GM21526 (cell line): ENCODE results near the gene KCNH5.
"Not testable (repeated sequence)": the region's sequence is repeated elsewhere in the genome, so short reads cannot be mapped to it uniquely, and the experiment has no call there.

Experiments
- ATAC-seq: cut with Tn5 transposase; IDR thresholded peaks from one replicate; pipeline ENCODE4 v1.9.1; 2021; ENCODE audit warnings: moderate library complexity; ENCODE audit not compliant: unreplicated experiment, low FRiP score

The KCNH5 gene

DNA sequence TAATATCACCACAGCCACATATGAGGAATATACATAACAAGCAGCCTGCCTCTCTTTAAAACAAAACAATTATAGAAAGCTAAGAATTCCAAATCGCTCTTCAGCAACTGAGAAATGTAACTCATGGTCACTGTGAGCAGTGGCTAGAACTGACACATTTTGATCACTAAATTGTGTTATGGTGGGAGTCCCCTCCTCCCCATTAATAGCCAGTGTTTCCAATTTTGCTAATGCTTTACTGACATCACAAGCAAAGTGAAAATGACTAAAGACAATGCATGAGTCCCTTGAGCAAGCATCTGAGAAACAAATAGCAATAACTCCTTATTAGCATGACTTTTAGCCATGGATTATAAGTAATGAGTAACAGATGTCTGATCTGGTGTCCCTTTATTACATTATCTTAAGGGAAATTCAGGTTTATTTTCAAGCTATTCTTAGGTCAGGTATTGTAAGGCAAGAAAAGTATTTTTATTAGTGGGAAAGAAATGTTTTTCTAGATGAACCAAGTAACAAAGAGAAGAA lies 148.3 kb downstream of the KCNH5 start:
- ATAC-seq = no peak

DNA sequence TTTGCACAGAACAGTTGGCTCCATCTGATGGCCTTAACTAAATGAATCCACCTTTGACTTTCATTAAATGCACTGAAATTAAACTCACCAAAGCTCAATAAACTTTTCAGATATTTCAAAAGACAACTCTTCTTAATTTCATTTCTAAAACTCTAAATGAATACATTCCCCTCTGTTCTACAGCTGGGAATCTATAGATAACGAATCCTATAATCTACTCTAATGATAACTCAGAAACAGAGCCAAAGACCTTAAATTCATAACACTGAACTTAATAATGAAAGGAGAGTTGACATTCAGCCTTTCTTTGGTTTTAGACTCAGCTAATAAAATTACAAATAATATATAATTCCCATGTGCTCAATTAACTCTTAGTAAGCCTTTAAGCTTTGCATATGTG lies 150.5 kb downstream of the KCNH5 start:
- no peak for ATAC-seq

DNA sequence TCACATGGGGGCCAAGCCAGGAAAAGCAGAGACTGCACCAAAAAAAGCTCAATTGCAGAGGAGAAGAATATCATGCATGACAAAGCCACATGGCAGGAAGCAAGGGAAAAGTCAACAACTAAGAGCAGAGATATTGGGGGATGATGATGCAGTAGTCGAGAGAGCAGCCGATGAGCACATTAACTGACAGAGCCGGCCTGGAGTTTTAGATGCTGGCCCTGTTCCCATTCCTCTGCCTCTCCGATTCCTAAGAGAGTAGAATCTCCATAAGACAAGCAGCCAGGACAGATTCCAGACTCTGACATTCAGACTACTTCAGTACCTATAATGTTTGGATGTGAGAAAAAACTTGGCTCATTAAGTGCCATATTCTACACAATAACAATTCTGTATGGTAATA lies 155.9 kb downstream of the KCNH5 start:
- ATAC-seq = no peak

DNA sequence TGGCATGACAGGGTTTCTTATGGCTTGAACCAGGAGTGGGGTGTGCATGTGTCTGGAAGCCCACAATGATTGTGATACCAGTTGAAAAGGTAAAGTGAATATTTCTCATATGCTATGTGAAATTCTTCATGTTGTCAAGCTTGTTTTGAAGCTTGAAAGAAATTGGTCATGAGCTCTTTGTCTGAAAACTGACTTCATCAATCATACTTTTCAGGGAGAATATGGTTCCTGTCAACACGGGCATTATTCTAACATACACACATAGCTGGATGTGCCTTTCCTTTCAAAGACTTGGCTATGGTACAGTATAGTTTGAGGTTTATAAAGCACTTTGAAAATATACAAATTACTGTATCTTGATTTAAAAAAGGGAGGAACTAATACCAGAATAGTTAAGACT lies 158.8 kb downstream of the KCNH5 start:
- no peak for ATAC-seq

DNA sequence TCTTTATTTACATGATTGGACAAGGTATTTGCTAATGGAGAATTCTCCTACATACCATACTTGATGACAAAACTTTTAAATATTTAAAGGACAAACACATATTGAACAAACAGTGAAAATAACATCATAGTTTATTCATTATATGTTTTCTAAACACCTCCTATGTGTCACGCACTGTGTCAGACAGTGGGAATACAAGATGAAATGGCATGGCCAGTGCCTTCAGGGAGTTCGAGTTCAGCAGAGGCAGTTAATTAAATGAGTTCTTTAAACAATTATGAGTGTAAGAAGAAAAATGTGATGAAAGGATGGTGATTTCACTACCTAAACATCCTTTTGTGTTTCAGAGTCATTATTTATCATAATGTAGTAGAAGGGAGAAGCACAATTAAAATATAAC lies 159.8 kb downstream of the KCNH5 start:
- no peak for ATAC-seq

DNA sequence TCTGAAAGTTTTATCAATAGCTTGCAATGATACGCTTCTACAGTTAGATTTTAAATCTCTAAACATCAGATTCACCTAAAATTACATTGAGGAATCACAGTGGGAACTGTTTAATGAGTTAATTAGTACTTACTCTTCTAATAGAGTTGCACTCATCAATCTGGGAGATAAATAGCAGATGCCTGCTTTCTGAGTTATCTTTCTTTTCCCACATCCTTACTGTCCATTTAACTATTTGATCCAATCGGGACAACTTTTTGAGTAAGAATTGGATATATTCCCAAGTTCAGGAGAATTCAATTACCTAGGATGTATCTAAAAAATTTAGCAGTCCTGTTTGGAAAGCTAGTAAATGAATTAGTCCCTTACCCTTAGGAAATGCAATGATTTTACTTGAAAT lies 162.3 kb downstream of the KCNH5 start:
- ATAC-seq = no peak

DNA sequence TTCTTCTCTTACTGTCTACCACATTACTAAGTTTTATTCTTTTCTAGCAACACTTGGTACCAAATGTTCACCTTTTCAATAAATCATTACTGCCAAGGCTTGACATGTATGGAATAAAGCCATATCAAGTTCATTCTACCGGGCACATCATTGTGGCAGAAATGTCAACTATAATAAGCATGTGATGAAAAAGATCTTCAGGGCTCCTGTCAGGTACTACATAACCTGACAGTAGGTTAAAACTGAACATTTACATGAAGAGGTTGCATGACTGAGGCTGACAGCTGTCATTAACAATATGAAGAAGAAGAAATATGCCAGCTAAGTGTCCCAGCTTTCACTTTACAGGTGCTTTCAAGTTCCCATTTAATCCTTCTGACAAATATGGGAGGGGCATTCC lies 178.9 kb downstream of the KCNH5 start:
- no peak for ATAC-seq

DNA sequence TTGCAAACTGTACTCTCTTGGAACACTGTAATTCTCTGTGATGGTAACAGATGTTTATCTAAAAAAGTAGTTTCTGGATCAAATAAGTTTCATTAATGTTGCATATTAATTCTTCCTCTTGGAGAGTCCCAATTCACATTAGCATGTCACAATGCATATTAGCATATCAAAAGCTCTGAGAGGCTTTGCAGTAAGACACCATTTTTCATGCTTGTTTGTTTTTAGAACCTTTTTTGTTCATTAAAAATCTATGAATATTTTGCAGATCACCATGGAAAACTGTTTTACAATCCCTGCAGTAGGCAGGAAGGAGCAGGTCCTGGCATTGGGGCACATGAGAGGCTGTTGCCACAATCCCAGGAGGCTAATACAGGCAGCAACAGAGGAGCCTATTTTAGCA lies 180.7 kb downstream of the KCNH5 start:
- no peak for ATAC-seq

DNA sequence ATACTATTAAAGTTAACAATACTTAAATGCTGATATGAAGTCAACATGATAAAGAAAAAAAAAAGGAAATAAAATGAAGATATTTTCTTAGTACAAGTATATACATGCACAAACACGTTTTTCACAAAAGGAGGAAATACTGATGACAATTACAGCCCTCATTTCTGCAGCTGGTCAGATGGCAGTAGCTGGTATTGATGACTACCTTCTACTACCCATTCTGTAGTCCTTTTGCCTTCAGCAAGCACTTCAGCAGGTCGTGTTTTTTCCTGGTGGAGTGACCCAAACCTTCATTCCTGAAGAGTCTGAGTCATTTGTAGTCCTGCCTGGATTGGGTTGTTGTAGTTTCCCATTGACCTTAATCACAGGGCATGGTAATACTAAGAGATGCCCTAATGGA lies 187.2 kb downstream of the KCNH5 start:
- ATAC-seq = not testable (repeated sequence)

DNA sequence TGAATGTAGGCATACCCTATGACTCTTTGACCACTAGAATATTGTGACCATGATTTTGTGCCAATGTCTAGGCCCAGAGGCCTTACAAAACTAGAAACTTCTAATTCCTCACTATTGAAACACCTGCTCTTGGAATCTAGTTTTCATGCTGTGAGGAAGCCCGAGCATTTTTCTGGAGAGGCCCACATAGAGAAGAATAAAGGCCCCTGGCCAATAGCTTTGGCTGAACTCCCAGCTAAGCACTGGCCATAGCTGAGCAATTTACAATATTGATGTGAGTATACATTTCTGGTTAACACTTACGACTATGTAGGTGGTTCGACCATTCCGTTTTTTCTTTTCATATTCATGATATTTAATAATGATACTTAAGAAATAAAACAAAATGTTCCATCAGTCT lies 190.3 kb downstream of the KCNH5 start:
- ATAC-seq = no peak

DNA sequence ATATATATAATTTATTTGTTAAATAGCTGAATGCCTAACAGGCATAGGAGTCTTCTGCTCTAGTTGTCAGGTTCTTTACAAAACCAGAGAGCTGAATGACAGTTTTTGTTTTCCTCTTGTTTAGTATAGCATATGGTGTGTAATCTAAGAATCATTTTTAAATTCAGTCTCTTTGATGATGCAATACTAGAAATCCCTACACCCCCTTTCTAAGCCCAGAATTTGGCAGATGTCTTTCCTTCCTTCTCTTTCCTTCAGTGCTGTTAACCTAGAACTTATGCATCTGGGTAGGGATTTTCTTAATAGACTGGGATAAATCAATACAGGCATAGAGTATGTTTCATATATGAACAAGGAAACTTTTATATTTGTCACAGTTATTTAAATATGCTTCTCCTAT lies 198.1 kb downstream of the KCNH5 start:
- no peak for ATAC-seq

DNA sequence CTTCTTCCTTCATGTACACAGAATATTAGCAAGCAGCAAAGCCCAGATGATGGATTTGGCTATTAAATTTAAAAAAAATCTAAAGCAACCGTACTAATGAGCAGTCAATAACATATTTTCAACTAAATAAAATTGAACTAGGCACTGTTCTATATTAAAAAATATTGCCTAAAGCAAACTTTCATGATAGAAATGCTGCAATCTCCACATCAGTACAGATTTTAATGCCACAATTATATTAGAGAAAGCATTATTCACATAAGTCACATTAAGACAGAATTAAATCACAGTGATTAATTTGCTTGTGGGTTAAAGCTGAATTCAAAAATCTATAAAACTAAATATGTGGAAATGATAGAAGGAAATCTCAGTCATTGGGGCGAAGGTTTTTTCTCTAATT lies 200.7 kb downstream of the KCNH5 start:
- ATAC-seq = no peak

DNA sequence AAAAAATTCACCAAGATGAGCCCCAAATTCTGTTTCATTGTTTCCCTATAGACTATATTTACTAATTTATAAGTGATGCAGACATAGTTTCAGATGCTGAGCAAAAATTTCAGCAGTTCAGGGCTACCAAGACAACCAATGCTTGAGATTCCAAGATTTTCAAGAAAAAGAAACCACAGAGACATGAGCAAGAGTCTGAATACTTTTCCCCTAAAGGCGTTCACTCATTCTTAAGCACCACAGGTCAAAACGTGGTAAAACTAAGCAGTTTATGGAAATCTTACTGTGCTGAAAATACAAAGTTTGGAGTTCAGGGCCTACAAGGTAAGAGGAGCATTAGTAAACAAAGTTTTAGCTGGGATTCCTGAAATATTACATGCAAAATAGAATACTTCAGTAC lies 221.2 kb downstream of the KCNH5 start:
- no peak for ATAC-seq

DNA sequence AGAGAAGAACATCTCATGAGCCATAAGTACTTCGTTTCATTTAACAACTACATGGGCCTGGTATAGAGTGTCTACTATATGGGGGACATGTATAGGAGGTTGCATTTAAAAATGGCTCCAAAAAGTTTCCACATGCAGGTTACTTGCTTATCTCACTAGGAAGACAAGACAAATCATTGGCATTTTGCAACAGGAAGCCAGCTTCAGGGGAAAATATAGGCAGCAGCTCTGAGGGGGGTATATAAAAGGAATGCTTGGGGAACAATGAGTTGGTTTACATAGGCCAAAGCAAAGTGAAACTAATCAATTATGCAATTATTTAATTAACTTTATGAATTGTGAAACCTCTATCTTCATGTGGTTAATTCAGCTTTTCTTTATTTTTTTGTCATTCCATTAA lies 225.3 kb downstream of the KCNH5 start:
- ATAC-seq = no peak

DNA sequence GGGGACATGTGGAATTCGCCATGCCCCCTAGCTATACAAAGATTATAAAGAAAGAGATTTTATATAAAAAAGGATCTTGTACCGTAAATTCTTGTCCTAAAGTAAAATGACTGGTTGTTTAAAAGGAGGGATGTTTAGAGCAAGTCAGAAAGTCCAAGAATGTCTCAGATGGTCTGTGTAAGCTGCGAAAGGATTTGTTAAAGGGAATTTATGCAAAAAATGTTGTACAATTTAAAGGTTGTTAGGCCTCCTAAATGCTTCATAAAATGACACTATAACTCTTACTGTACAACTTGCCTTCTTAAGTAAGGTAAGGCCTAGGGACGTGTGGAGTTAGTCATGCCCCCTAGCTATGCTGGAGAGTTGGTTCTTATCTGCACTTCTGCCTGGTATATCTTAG lies 237.6 kb downstream of the KCNH5 start:
- ATAC-seq = no peak

DNA sequence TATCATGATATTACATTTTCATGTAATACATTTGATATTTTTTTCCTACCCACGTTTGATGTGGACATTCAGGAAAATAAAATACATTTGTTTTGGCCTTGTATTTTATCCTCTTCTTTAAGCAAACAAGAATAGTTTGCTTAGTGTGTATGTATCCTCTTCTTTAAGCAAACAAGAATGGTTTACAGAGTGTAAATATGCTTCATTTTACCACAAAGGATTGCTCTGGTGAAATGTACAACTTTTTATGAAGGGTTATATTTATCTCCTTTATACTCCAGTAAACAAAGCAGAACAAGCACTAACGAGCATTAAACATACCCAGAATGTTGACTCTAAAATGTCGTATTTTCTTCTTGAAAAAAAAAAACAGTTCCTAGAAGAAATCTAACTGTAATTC lies 244.7 kb downstream of the KCNH5 start:
- ATAC-seq = no peak

DNA sequence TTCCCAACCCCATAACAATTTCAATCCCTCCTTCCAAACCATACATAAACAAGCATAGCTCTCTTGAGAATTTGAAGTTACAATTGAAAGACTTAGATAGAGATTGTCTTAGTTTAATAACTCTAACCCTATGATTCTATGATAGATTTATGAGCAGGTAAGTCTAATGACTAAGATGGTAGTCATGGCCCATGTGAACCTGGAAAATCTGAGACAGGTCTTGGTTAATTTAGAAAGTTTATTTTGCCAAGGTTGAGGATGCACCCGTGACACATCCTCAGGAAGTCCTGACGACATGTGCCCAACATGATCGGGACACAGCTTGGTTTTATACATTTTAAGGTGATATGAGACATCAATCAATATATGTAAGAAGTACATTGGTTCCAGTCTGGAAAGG lies 248.8 kb downstream of the KCNH5 start:
- ATAC-seq = no peak

DNA sequence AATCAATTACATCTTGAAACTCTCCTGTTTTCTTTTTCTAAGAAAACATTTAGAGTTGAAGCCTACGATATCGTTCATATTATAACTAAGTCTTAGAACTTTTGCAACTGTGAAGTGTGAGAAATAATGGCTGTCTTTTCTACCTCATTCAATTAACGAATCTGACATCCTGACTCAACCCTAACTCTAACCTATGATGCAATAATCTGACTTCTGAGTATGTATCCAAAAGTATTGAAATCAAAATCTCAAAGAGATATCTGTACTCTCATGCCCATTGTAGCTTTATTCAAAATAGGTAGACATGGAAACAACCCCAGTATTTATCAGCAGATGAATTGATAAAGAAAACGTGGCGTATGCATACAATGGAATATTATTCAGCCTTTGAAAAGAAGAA lies 252.7 kb downstream of the KCNH5 start:
- ATAC-seq = no peak

DNA sequence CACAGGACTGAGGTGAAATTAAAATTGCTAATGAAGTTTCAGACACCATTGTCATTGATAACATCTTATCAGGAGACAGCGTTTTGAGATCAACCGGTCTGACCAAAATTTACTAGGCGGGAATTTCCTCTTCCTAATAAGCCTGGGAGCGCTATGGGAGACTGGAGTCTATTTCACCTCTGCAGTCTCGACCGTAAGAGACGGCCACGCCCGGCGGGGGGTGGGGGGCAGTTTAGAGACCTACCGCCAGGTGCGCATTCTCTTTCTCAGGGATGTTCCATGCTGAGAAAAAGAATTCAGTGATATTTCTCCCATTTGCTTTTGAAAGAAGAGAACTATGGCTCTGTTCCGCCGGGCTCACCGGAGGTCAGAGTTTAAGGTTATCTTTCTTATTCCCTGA lies 263.9 kb downstream of the KCNH5 start:
- not testable (repeated sequence) for ATAC-seq

DNA sequence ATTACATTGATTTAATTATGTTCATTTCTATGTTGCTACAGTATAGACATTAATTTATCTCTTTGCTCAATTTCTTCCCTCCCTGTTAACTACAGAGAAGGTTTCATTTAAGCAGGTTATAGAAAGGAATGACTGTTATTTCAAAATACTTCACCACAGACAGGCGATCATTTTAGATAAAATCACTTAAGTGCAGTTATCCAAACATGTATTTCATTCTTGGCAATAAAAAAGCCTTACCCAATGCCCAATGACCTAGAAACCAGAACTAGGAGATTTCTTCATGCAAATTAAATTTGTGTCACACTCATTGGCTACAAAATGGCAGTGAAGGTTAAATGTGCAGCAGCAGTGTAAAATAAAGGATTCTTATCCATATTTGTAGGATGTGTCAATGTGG lies 266.4 kb downstream of the KCNH5 start:
- no peak for ATAC-seq

DNA sequence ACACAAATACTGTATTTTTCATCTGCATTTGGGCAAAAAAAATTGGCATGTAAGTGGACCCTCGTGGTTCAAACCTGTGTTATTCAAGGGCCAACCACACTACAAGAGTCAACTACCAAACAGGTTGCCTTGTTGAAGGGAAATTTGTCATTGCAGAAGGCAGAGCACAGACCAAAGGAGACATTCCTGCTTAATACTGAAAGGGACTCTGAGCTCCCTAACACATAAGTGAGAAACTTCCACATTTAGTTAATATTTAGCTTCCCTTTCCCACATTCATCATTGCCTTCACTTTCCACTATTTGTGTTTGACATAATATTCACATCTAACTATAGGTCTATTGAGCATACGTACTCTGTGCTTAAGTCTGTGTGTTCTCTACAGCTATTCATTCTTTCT lies 266.9 kb downstream of the KCNH5 start:
- ATAC-seq = no peak

DNA sequence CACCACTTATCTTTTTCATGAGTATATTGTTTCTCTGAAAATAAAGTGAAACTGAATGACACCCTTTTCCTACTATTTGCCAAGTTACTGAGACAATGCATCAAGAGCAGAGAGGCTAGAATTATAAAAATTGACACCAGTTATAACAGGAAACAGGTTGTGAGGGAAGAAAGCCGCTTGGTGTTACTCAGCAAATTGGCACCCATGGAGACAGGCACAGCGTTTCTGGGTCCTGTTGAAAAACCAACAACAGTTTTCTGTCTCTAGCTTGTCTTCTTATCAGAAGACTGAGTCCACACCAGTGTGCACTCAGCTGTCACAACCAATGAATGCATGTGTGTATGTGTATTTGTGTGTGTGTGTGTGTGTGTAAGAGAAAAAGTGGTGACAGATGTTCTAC lies 267.7 kb downstream of the KCNH5 start:
- no peak for ATAC-seq

DNA sequence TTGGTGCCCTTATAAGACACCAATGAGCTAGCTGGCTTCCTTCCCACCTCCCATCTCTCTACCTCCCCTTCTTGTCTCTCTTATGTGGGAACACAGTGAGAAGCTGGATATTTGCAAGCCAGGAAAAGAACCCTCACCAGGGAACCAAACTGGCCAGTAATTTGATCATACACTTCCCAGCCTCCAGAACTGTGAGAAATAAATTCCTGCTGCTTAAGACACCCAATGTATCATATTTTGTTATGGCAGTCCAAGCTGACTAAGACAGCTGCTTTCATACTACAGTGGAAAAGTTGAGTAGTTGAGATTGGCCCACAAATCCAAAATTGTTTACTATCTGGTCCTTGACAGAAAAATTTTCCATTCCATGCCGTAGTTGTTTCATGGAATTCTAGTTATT lies 269.0 kb downstream of the KCNH5 start:
- no peak for ATAC-seq
